HG02763 (cell line): ENCODE results near the gene RNF123.

ENCODE experiments used
- ATAC-seq: cut with Tn5 transposase; IDR thresholded peaks from one replicate; pipeline ENCODE4 v1.9.1; 2021; ENCODE audit warnings: mild to moderate bottlenecking, moderate library complexity; ENCODE audit not compliant: unreplicated experiment

RNF123 gene

GRCh38 chr3:49689046-49689907 lies at the start of gene RNF123, which contains the start of gene MST1:
Gene RNF123, plus strand, starts transcription at chr3:49689557. Its CDS starts 1,609 bp downstream, at chr3:49691166.
Gene MST1, minus strand, starts transcription at chr3:49689474. Its CDS starts 783 bp downstream, at chr3:49688691.
- ATAC-seq: peak; percentile 63

GRCh38 chr3:49641292-49641691 lies 48.1 kb upstream of the RNF123 start:
- no peak for ATAC-seq

GRCh38 chr3:49641921-49642707 lies 47.2 kb upstream of the RNF123 start:
- ATAC-seq: no peak

GRCh38 chr3:49642708-49643145 lies 46.6 kb upstream of the RNF123 start:
- ATAC-seq: no peak

GRCh38 chr3:49644684-49645083 lies 44.7 kb upstream of the RNF123 start:
- ATAC-seq: no peak

- no peak for ATAC-seq
These were observed 43.1 kb upstream of the RNF123 start for GRCh38 chr3:49646236-49646635.

GRCh38 chr3:49647741-49648140 lies 41.6 kb upstream of the RNF123 start:
- ATAC-seq: no peak

- no peak for ATAC-seq
These were observed 40.9 kb upstream of the RNF123 start for GRCh38 chr3:49648354-49649019.

GRCh38 chr3:49649576-49649975 lies 39.8 kb upstream of the RNF123 start:
- ATAC-seq: no peak

GRCh38 chr3:49650177-49650576 lies 39.2 kb upstream of the RNF123 start:
- ATAC-seq: no peak

- no peak for ATAC-seq
These were observed 38.7 kb upstream of the RNF123 start for GRCh38 chr3:49650637-49651036.

- no peak for ATAC-seq
These were observed 37.0 kb upstream of the RNF123 start for GRCh38 chr3:49652218-49652902.

- no peak for ATAC-seq
These were observed 36.4 kb upstream of the RNF123 start for GRCh38 chr3:49652903-49653415.

- no peak for ATAC-seq
These were observed 35.7 kb upstream of the RNF123 start for GRCh38 chr3:49653621-49654020.

GRCh38 chr3:49654176-49654825 lies 35.1 kb upstream of the RNF123 start:
- no peak for ATAC-seq

GRCh38 chr3:49654955-49655556 lies 34.3 kb upstream of the RNF123 start:
- no peak for ATAC-seq

- no peak for ATAC-seq
These were observed 33.5 kb upstream of the RNF123 start for GRCh38 chr3:49655731-49656285.

GRCh38 chr3:49656541-49657112 lies 32.7 kb upstream of the RNF123 start:
- no peak for ATAC-seq
